ENCODE measurements around the gene POTEF. TPM values are rescaled to one million over a fixed set of nuclear protein-coding genes. Genes with fewer than 3 reads are reported as not detected.
"Not testable (repeated sequence)": the region's sequence is repeated elsewhere in the genome, so short reads cannot be mapped to it uniquely, and the experiment has no call there.

POTEF gene
- total RNA-seq, 1 experiment from 2014 or later = 10.5 TPM

DNA sequence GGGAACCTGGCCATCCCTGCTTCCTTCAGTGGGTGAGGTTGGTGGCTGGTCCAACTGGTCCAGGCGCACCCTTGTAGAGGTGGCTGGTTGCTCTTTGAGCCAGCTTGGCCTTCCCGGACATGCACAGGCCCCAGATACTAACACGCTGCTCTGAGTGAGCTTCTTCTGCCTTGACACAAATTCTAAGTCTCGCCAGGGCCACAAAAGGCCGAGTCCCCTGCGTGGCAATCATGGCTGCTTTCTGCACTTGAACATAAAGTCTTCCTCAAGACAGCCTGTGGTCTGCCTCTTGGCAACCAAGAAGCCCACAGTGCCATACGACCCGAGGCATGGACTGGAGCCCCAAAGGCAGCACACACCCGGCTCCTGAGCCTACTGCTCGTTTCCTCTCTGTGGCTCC, 69.0 kb downstream of the POTEF start:
- not testable (repeated sequence) for H2BK15ac ChIP-seq (ENCODE audit: low read depth, low read length); H2BK120ac ChIP-seq (ENCODE audit: low read depth, low read length, poor library complexity, severe bottlenecking); H4K5ac ChIP-seq (ENCODE audit: insufficient read length, low read depth, low read length); H3K4me1 Mint-ChIP-seq; H2BK20ac ChIP-seq (ENCODE audit: low read depth, low read length, poor library complexity, severe bottlenecking); H3K9ac ChIP-seq (ENCODE audit: extremely low read depth, insufficient read length, low read length); H3K18ac ChIP-seq (ENCODE audit: insufficient read length, low read depth, low read length); DNase-seq; H3K23ac ChIP-seq (ENCODE audit: insufficient read length, low read depth, low read length); H3K14ac ChIP-seq (ENCODE audit: insufficient read depth, low read length); H2BK12ac ChIP-seq (ENCODE audit: insufficient read length, low read depth, low read length); H3K79me2 ChIP-seq (ENCODE audit: insufficient read depth, low read length); H3K4me2 ChIP-seq (ENCODE audit: insufficient read depth, insufficient read length, low read length); H2AK5ac ChIP-seq (ENCODE audit: insufficient read length, low read length); H3K27ac Mint-ChIP-seq; H3K56ac ChIP-seq (ENCODE audit: insufficient read length, low read depth, low read length); H3K79me1 ChIP-seq (ENCODE audit: insufficient read depth, low read depth, low read length, poor library complexity, severe bottlenecking); H3K36me3 Mint-ChIP-seq (ENCODE audit: insufficient read depth in 1 of 3, low read depth in 3 of 3); H3T11ph ChIP-seq (ENCODE audit: low read length); H4K91ac ChIP-seq (ENCODE audit: insufficient read length, low read depth, low read length); H3K27me3 ChIP-seq (ENCODE audit: insufficient read depth, low read length); H3K27me3 Mint-ChIP-seq (ENCODE audit: low read depth); H4K8ac ChIP-seq (replicated peaks; ENCODE audit: insufficient read length, low read depth, low read length); H3K4me3 Mint-ChIP-seq; H3K23me2 ChIP-seq (ENCODE audit: insufficient read length, low read depth, low read length, poor library complexity, severe bottlenecking); H3K9me3 ChIP-seq (ENCODE audit: control insufficient read depth, low read depth, low read length); H3K27ac ChIP-seq (ENCODE audit: insufficient read length, low read depth, low read length); H2BK5ac ChIP-seq (ENCODE audit: insufficient read length, low read length); H3K4me1 ChIP-seq (ENCODE audit: insufficient read depth, low read length); H3K9me3 Mint-ChIP-seq; H4K20me1 ChIP-seq (ENCODE audit: control insufficient read depth, insufficient read depth, insufficient read length); H3K4ac ChIP-seq (ENCODE audit: low read depth, low read length); H2AFZ ChIP-seq (ENCODE audit: low read length)
- no CpG with 5 or more reads among the region's 10 CpGs for WGBS (ENCODE audit: extremely low coverage, insufficient read length, low lambda C conversion rate)

DNA sequence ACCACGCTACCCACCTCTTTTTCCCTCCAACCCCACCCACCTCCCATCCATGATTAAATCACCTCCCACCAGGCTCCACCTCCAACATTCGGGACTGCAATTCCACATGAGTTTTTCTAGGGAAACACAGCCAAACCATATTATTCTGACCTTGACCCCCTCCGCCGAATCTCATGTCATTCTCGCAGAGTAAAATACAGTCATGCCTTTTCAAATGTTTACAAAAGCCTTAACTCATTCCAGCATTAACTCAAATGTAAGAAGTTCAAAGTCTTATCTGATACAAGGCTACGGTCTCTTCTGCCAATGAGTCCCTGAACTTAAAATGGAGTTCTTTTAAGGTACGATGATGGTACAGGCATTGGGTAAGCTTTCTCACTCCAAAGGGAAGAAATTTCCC, 72.7 kb downstream of the POTEF start:
- not testable (repeated sequence) for H3K56ac ChIP-seq (ENCODE audit: insufficient read length, low read depth, low read length); H3K79me1 ChIP-seq (ENCODE audit: insufficient read depth, low read depth, low read length, poor library complexity, severe bottlenecking); H3K9me3 Mint-ChIP-seq; H2AFZ ChIP-seq (ENCODE audit: low read length); H3K4me2 ChIP-seq (ENCODE audit: insufficient read depth, insufficient read length, low read length); H2AK5ac ChIP-seq (ENCODE audit: insufficient read length, low read length); H3K4me1 Mint-ChIP-seq; H4K8ac ChIP-seq (replicated peaks; ENCODE audit: insufficient read length, low read depth, low read length); H3K4me1 ChIP-seq (ENCODE audit: insufficient read depth, low read length); H3K27ac ChIP-seq (ENCODE audit: insufficient read length, low read depth, low read length); H3K9me3 ChIP-seq (ENCODE audit: control insufficient read depth, low read depth, low read length); H3T11ph ChIP-seq (ENCODE audit: low read length); H2BK5ac ChIP-seq (ENCODE audit: insufficient read length, low read length); DNase-seq; H3K36me3 Mint-ChIP-seq (ENCODE audit: insufficient read depth in 1 of 3, low read depth in 3 of 3); H3K27ac Mint-ChIP-seq; H4K91ac ChIP-seq (ENCODE audit: insufficient read length, low read depth, low read length); H3K4me3 Mint-ChIP-seq; H3K23me2 ChIP-seq (ENCODE audit: insufficient read length, low read depth, low read length, poor library complexity, severe bottlenecking); H3K4ac ChIP-seq (ENCODE audit: low read depth, low read length); H2BK120ac ChIP-seq (ENCODE audit: low read depth, low read length, poor library complexity, severe bottlenecking); H4K20me1 ChIP-seq (ENCODE audit: control insufficient read depth, insufficient read depth, insufficient read length); H4K5ac ChIP-seq (ENCODE audit: insufficient read length, low read depth, low read length); H2BK20ac ChIP-seq (ENCODE audit: low read depth, low read length, poor library complexity, severe bottlenecking); H3K18ac ChIP-seq (ENCODE audit: insufficient read length, low read depth, low read length); H2BK15ac ChIP-seq (ENCODE audit: low read depth, low read length); H3K14ac ChIP-seq (ENCODE audit: insufficient read depth, low read length); H3K27me3 ChIP-seq (ENCODE audit: insufficient read depth, low read length); H3K23ac ChIP-seq (ENCODE audit: insufficient read length, low read depth, low read length); H3K79me2 ChIP-seq (ENCODE audit: insufficient read depth, low read length); H3K9ac ChIP-seq (ENCODE audit: extremely low read depth, insufficient read length, low read length); H3K27me3 Mint-ChIP-seq (ENCODE audit: low read depth); H2BK12ac ChIP-seq (ENCODE audit: insufficient read length, low read depth, low read length)
- no CpG with 5 or more reads among the region's 7 CpGs for WGBS (ENCODE audit: extremely low coverage, insufficient read length, low lambda C conversion rate)

All from H9 (cell line).